Activated CD4-positive, alpha-beta memory T cell treated with anti-CD3 and anti-CD28 coated beads for 36 hours (primary cell): ENCODE measurements around the gene DMD. TPM values are rescaled to one million over a fixed set of nuclear protein-coding genes. Genes with fewer than 3 reads are reported as not detected.

Experiments used
- CTCF ChIA-PET: fragments of 350-600 bp; sonication (Branson Sonifier 250); formaldehyde crosslinking; loops from one replicate; lab custom pipeline; 2021; ENCODE audit warnings: antibody characterized with exemption, inconsistent platforms; lab: Charles Lee
- POLR2A ChIA-PET: fragments of 350-600 bp; sonication (Branson Sonifier 250); formaldehyde crosslinking; loops from one replicate; lab custom pipeline; 2021; ENCODE audit warnings: antibody characterized with exemption; lab: Charles Lee
- DNase-seq: peaks from one replicate; pipeline ENCODE4 v3.0.0-alpha.2; 2020
- H3K27ac Mint-ChIP-seq: one replicate; pipeline ENCODE4 v1.8.0; 2021; ENCODE audit warnings: mixed read lengths
- H3K27me3 Mint-ChIP-seq: one replicate; pipeline ENCODE4 v1.8.0; 2021; ENCODE audit warnings: mixed read lengths
- H3K36me3 Mint-ChIP-seq: one replicate; pipeline ENCODE4 v1.8.0; 2021; ENCODE audit warnings: mixed read lengths
- H3K4me1 Mint-ChIP-seq: one replicate; pipeline ENCODE4 v1.8.0; 2021; ENCODE audit warnings: low read depth, mixed read lengths
- H3K4me3 Mint-ChIP-seq: one replicate; pipeline ENCODE4 v1.8.0; 2021; ENCODE audit warnings: mild to moderate bottlenecking, mixed read lengths
- H3K9me3 Mint-ChIP-seq: one replicate; pipeline ENCODE4 v1.8.0; 2021; ENCODE audit warnings: mixed read lengths
- intact Hi-C: fragments of 100-400 bp; cut with micrococcal nuclease; formaldehyde crosslinking; loops from one replicate; pipeline ENCODE4 v1.15.1; 2023
- total RNA-seq, 2 experiments: library from RNA; stranded (reverse); gene quantifications; one replicate each; pipeline ENCODE4 v1.2.3, GENCODE V29; 2021

Gene DMD
- total RNA-seq, 2 experiments from 2014 or later, result 0.64 to 1.5 TPM

- no peak overlapping the region for H3K4me3 Mint-ChIP-seq
- intact Hi-C loops, result no loop called here
- DNase-seq, result no peak
- no peak overlapping the region for H3K27ac Mint-ChIP-seq
- no peaks in the 10 kb centered on the region for H3K4me1 Mint-ChIP-seq
- CTCF ChIA-PET, result no interaction called here
- H3K36me3 Mint-ChIP-seq, result no peaks in the 10 kb centered on the region
- no peaks in the 10 kb centered on the region for H3K9me3 Mint-ChIP-seq
- no peaks in the 10 kb centered on the region for H3K27me3 Mint-ChIP-seq
- POLR2A ChIA-PET, result no interaction called here
These were observed 1545.9 kb downstream of the DMD start for GRCh38 chrX:31665454-31665853.

- Mint-ChIP-seq H3K36me3 (no peaks in the 10 kb centered on the region), H3K27ac (no peak overlapping the region), H3K4me3 (no peak overlapping the region), H3K27me3 (no peaks in the 10 kb centered on the region), H3K4me1 (no peaks in the 10 kb centered on the region), H3K9me3 (no peaks in the 10 kb centered on the region)
- intact Hi-C loops, result no loop called here
- no peak for DNase-seq
- CTCF ChIA-PET, result no interaction called here
- POLR2A ChIA-PET, result no interaction called here
These were observed 1548.2 kb downstream of the DMD start for GRCh38 chrX:31663172-31663571.

GRCh38 chrX:31661280-31661810 lies 1550.0 kb downstream of the DMD start:
- Mint-ChIP-seq H3K36me3 (no peaks in the 10 kb centered on the region), H3K9me3 (no peaks in the 10 kb centered on the region), H3K4me3 (no peak overlapping the region), H3K27me3 (no peaks in the 10 kb centered on the region), H3K4me1 (no peaks in the 10 kb centered on the region), H3K27ac (no peak overlapping the region)
- no peak for DNase-seq
- ChIA-PET POLR2A (no interaction called here), CTCF (interaction anchor here (0.8 kb wide), 1 partner anchor 624 kb away, joined by 3 read pairs; no protein-coding TSS in a partner anchor)
- intact Hi-C loops, result no loop called here

- DNase-seq, result no peak
- ChIA-PET POLR2A (no interaction called here), CTCF (interaction anchor here (0.7 to 2.9 kb wide), 3 partner anchors 12 to 622 kb away, joined by 3 to 12 read pairs (median 3); no protein-coding TSS in a partner anchor)
- no peaks in the 10 kb centered on the region for H3K27me3 Mint-ChIP-seq
- no peaks in the 10 kb centered on the region for H3K4me1 Mint-ChIP-seq
- intact Hi-C loops, result loop anchor here (1.0 to 5.0 kb wide), 2 partner anchors 446 to 621 kb away; no protein-coding TSS in a partner anchor
- H3K36me3 Mint-ChIP-seq, result no peaks in the 10 kb centered on the region
- H3K9me3 Mint-ChIP-seq, result no peaks in the 10 kb centered on the region
- no peak overlapping the region for H3K27ac Mint-ChIP-seq
- H3K4me3 Mint-ChIP-seq, result no peak overlapping the region
These were observed 1553.0 kb downstream of the DMD start for GRCh38 chrX:31658360-31658759.

- no peaks in the 10 kb centered on the region for H3K4me1 Mint-ChIP-seq
- H3K9me3 Mint-ChIP-seq, result no peaks in the 10 kb centered on the region
- H3K4me3 Mint-ChIP-seq, result no peak overlapping the region
- ChIA-PET CTCF (interaction anchor here (2.2 to 2.9 kb wide), 3 partner anchors 617 to 619 kb away, joined by 6 to 12 read pairs (median 11); no protein-coding TSS in a partner anchor), POLR2A (no interaction called here)
- intact Hi-C loops, result loop anchor here (5.0 kb wide), 1 partner anchor 444 kb away; no protein-coding TSS in a partner anchor
- no peak for DNase-seq
- H3K36me3 Mint-ChIP-seq, result no peaks in the 10 kb centered on the region
- H3K27ac Mint-ChIP-seq, result no peak overlapping the region
- H3K27me3 Mint-ChIP-seq, result no peaks in the 10 kb centered on the region
These were observed 1555.3 kb downstream of the DMD start for GRCh38 chrX:31656013-31656412.

- H3K27ac Mint-ChIP-seq, result no peak overlapping the region
- no peak overlapping the region for H3K4me3 Mint-ChIP-seq
- H3K36me3 Mint-ChIP-seq, result no peaks in the 10 kb centered on the region
- POLR2A ChIA-PET, result no interaction called here
- no peak for DNase-seq
- CTCF ChIA-PET, result no interaction called here
- H3K27me3 Mint-ChIP-seq, result no peaks in the 10 kb centered on the region
- no peaks in the 10 kb centered on the region for H3K4me1 Mint-ChIP-seq
- intact Hi-C loops, result no loop called here
- H3K9me3 Mint-ChIP-seq, result no peaks in the 10 kb centered on the region
These were observed 1557.9 kb downstream of the DMD start for GRCh38 chrX:31653422-31653821.

GRCh38 chrX:31652650-31653049 lies 1558.7 kb downstream of the DMD start:
- H3K4me1 Mint-ChIP-seq, result no peaks in the 10 kb centered on the region
- ChIA-PET CTCF (no interaction called here), POLR2A (no interaction called here)
- H3K27ac Mint-ChIP-seq, result no peak overlapping the region
- no peaks in the 10 kb centered on the region for H3K9me3 Mint-ChIP-seq
- intact Hi-C loops, result no loop called here
- no peaks in the 10 kb centered on the region for H3K27me3 Mint-ChIP-seq
- H3K36me3 Mint-ChIP-seq, result no peaks in the 10 kb centered on the region
- DNase-seq, result no peak
- H3K4me3 Mint-ChIP-seq, result no peak overlapping the region

GRCh38 chrX:31649201-31649600 lies 1562.1 kb downstream of the DMD start:
- ChIA-PET CTCF (no interaction called here), POLR2A (no interaction called here)
- no peaks in the 10 kb centered on the region for H3K36me3 Mint-ChIP-seq
- H3K27me3 Mint-ChIP-seq, result no peaks in the 10 kb centered on the region
- H3K27ac Mint-ChIP-seq, result no peak overlapping the region
- intact Hi-C loops, result no loop called here
- no peaks in the 10 kb centered on the region for H3K4me1 Mint-ChIP-seq
- no peak for DNase-seq
- H3K4me3 Mint-ChIP-seq, result no peak overlapping the region
- H3K9me3 Mint-ChIP-seq, result no peaks in the 10 kb centered on the region

- ChIA-PET CTCF (no interaction called here), POLR2A (no interaction called here)
- H3K4me3 Mint-ChIP-seq, result no peak overlapping the region
- H3K27me3 Mint-ChIP-seq, result no peaks in the 10 kb centered on the region
- intact Hi-C loops, result no loop called here
- no peaks in the 10 kb centered on the region for H3K36me3 Mint-ChIP-seq
- H3K27ac Mint-ChIP-seq, result no peak overlapping the region
- no peak for DNase-seq
- no peaks in the 10 kb centered on the region for H3K9me3 Mint-ChIP-seq
- H3K4me1 Mint-ChIP-seq, result no peaks in the 10 kb centered on the region
These were observed 1578.0 kb downstream of the DMD start for GRCh38 chrX:31633349-31633748.

- no peak for DNase-seq
- no peak overlapping the region for H3K4me3 Mint-ChIP-seq
- ChIA-PET POLR2A (no interaction called here), CTCF (no interaction called here)
- no peaks in the 10 kb centered on the region for H3K36me3 Mint-ChIP-seq
- no peak overlapping the region for H3K27ac Mint-ChIP-seq
- no peaks in the 10 kb centered on the region for H3K4me1 Mint-ChIP-seq
- no peaks in the 10 kb centered on the region for H3K9me3 Mint-ChIP-seq
- intact Hi-C loops, result no loop called here
- no peaks in the 10 kb centered on the region for H3K27me3 Mint-ChIP-seq
These were observed 1582.2 kb downstream of the DMD start for GRCh38 chrX:31629195-31629594.

- no peak overlapping the region for H3K4me3 Mint-ChIP-seq
- no peak for DNase-seq
- H3K4me1 Mint-ChIP-seq, result no peaks in the 10 kb centered on the region
- ChIA-PET CTCF (no interaction called here), POLR2A (no interaction called here)
- no peak overlapping the region for H3K27ac Mint-ChIP-seq
- intact Hi-C loops, result no loop called here
- H3K9me3 Mint-ChIP-seq, result no peaks in the 10 kb centered on the region
- no peaks in the 10 kb centered on the region for H3K27me3 Mint-ChIP-seq
- no peaks in the 10 kb centered on the region for H3K36me3 Mint-ChIP-seq
These were observed 1602.2 kb downstream of the DMD start for GRCh38 chrX:31609130-31609529.

GRCh38 chrX:31608638-31609037 lies 1602.7 kb downstream of the DMD start:
- Mint-ChIP-seq H3K4me3 (no peak overlapping the region), H3K36me3 (no peaks in the 10 kb centered on the region), H3K27me3 (no peaks in the 10 kb centered on the region), H3K27ac (no peak overlapping the region), H3K9me3 (no peaks in the 10 kb centered on the region), H3K4me1 (no peaks in the 10 kb centered on the region)
- intact Hi-C loops, result no loop called here
- ChIA-PET POLR2A (no interaction called here), CTCF (no interaction called here)
- DNase-seq, result no peak

GRCh38 chrX:31606771-31607170 lies 1604.6 kb downstream of the DMD start:
- no peaks in the 10 kb centered on the region for H3K9me3 Mint-ChIP-seq
- H3K4me1 Mint-ChIP-seq, result no peaks in the 10 kb centered on the region
- intact Hi-C loops, result no loop called here
- ChIA-PET CTCF (no interaction called here), POLR2A (no interaction called here)
- H3K27ac Mint-ChIP-seq, result no peak overlapping the region
- DNase-seq, result no peak
- no peak overlapping the region for H3K4me3 Mint-ChIP-seq
- H3K27me3 Mint-ChIP-seq, result no peaks in the 10 kb centered on the region
- no peaks in the 10 kb centered on the region for H3K36me3 Mint-ChIP-seq
